Fibroblast of skin of abdomen (primary cell): ENCODE measurements around the gene C2CD4C.
"Not testable (repeated sequence)": the region's sequence is repeated elsewhere in the genome, so short reads cannot be mapped to it uniquely, and the experiment has no call there.

Experiments
- DNase-seq: peaks from one replicate; pipeline ENCODE4 v3.0.0-alpha.2; 2013

Gene C2CD4C

GRCh38 chr19:413756-414420 lies 4.9 kb upstream of the C2CD4C start:
- no peak for DNase-seq

DNA sequence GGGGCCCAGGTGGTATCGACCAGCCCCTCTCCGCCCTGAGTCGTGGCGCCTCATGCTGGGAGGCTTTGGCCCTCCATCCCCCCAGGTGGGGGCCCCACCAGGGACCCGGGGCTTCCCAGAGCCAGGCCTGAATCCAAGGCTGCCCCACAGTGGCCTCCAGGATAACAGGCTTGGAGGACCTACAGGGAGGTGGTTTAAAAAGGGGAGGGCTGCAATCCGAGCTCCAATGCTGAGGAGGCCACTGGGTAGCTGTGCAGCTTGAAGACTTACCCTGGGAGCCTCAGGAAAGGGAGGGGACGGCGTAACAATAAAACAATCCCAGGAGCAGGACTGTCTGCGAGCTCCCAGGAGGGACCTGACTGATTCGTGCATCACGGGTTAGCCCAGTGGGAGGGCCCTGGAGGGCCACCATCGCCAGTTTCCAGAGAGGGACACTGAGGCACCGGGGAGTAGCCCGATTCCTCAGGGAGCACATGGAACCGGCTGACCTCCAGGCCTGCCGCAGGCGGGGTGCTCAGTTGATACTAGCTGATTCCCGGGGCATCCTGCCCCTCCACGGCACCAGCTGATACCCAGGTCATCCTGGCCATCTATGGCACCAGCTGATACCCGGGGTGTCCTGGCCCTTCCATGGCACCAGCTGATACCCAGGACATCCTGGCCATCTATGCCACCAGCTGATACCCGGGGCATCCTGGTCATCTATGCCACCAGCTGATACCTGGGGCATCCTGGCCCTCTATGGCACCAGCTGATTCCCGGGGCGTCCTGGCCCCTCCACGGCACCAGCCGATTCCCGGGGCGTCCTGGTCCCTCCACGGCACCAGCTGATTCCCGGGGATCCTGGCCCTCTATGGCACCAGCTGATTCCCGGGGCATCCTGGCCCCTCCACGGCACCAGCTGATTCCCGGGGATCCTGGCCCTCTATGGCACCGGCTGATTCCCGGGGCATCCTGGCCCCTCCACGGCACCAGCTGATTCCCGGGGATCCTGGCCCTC lies 3.7 kb upstream of the C2CD4C start:
- no peak for DNase-seq

- DNase-seq = no peak
Measured at GRCh38 chr19:411723-412355, 2.9 kb upstream of the C2CD4C start.

- DNase-seq = not testable (repeated sequence)
Measured at GRCh38 chr19:411121-411722, 2.3 kb upstream of the C2CD4C start.

GRCh38 chr19:410243-410781 lies 1.4 kb upstream of the C2CD4C start:
- no peak for DNase-seq

GRCh38 chr19:409516-410242 lies 732 bp upstream of the C2CD4C start:
- DNase-seq = no peak

DNA sequence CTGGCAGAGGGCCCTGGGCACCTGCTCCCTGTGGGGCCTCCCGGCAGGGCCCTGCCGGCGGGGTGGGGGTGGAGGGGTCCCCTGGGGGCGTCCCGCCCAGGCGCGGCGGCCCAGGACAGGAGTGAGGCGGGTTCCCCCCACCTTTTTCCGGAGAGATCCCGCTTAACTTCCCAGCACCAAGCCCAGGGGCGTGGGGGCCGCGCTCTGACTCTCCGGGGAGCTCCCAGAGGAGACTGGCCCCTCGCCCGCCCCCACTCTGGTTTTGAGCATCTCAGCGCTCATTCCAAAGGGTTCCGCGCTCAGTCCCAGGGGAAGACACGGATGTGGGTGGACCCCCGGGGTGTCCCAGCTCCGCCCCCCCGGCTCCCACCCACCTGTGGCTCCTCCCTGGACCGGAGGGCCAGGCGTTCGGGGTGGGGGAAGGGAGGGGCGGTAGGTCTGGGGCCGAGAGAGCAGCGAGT lies 476 bp downstream of the C2CD4C start:
- DNase-seq = no peak

DNA sequence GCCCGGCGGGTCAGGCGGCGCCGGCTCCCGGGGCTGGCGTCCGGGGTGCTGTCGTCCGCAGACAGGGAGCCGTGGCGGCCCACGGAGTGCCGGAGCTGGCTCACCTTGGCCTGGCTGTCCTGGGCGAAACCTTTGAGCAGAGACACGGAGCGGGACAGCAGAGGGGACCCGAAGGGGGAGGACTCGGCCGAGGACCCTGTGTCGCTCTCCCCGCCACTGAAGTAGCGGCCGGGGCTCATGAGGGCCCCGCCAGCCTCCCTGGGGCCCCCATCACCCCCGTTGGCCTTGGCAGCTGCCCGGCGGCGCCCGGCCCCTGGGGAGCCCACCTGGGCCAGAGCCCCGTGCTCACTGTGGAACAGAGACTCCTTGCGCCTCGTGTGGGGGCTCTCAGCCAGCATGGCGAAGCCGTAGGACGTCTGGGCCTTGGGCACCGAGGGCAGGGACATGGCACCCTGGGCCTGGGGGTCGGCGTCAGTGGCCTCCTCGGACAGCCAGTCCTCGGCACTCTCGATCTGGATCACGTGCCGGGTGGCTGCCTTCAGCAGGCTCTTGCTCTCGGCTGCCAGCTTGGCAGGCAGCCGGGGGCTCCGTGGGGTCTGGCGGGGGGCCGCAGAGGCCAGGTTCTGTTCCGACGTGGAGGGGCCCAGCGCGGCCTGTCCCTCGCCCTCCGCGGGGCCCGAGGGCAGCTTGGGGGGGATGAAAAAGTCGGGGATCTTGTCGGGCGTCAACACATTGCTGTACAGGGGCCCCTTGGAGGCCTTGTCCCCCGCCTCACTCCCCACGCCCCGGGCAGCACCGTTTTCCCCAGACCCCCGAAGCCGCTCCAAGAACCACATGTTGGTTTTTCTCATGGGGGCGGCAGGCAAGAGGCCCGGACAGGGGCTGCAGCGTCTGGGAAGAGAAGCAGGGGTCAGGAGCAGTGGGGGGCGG lies 1.2 kb downstream of the C2CD4C start:
- no peak for DNase-seq

DNA sequence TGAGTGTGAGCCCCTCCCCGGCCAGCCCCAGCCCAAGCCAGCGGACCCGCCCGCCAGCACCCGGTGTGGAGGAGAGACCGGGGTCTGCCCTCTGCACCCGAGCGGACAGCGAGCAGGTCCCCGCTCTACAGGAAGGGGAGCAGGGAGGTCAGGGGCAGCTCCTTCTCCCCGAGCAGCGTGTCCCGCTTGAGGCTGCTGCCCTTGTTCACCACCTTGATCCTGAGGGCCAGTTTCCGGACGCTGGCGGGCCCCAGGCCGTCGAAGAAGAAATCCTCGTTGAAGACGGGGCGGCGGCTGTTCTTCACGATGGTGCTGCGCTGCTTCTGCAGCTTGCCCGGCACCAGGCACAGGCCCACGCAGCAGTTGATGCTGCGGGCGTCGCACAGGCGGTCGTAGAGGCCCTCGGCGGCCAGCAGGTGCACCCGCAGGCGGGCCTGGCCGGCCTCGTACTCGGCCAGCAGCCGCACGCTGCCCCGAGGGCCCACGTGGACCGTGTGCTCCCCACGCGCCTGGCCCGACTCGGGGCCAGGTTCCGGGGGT lies 1.9 kb downstream of the C2CD4C start:
- no peak for DNase-seq

DNA sequence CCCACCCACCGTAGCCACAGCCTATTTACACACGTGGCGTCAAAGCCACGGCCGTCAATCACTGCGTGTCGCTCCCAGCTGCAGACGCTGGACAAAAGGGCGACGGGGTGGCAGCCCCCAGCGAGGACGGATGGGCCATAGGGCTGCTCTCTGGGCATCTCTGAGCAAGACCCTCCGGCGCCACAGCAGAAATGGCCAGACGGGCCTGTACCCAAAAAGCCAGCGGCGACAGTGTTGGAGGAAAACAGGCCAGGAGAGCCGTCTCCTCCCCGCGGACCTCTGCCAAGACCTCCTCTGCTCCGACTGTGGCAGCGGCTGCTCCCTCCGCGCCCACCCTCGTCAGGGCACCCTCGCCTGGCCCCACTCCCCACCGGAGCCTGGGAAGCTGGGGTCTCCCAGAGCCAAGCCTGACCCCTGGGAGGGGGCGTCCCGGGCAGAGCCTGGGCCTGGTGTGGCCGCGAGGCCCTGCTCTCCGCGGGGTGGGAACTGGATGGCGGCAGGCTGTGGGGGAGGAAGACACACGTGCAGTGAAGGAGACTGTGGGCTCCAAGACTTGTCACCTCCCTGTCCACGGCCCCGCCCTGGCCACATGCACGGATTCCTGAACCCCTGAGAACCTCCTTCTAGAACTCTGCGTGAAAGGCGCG lies 2.7 kb downstream of the C2CD4C start:
- no peak for DNase-seq

- no peak for DNase-seq
Measured at GRCh38 chr19:405121-405965, 3.6 kb downstream of the C2CD4C start.

DNA sequence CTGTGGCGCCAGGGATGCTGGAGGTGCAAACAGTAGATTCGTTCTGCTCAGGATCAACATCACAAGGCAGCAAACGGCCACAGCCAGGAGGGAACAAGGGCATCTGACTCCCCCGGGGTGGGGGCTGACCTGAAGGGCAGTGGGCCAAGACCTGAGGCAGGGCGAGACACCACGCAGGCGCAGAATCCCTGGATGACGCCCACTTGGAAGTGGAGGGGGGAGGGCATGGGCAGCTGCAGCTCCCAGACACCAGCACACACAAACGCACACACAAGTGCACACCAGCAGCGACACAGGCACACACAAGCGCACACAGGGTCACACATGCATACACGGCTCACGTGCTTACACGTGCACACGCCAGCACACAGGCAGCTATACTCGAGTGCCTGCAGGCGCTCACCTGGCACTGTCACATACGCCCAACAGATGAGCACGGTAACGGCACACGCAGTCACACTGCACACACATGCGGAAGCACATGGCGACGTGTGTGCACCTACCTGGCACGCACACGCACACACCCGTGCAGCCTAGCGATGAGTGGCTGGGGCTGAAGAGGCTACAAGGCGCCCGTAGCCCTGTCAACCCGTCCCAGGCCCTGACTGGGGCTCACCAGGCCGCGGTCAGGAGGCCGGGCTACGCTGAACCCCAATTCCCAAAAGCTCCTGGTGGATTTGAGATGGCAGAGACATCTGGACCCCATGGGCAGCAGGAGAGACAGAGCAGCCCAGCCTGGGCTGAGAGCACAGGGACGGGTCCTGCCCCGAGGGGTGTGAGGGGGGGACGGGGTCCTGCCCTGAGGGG lies 5.5 kb downstream of the C2CD4C start:
- no peak for DNase-seq

DNA sequence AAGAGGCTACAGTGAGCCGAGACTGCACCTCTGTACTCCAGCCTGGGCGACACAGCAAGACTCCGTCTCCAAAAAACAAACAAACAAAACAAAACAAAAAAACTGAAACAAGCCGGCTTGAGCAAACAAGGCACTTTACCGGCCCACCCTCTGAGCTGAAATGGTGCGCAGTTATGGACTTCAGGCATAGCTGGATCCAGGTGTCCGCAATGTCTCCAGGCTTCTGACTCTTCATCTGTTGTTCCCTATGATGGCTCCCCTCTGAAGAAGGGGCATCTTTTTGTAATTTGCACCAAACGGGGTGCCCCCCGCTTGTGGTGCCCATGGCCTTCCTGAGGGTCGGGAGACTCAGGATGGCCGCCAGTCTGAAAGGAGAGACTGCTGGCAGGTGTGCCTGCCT lies 6.2 kb downstream of the C2CD4C start:
- DNase-seq = no peak

GRCh38 chr19:401866-402511 lies 7.0 kb downstream of the C2CD4C start:
- DNase-seq = no peak

- no peak for DNase-seq
Measured at GRCh38 chr19:400976-401865, 7.7 kb downstream of the C2CD4C start.

DNA sequence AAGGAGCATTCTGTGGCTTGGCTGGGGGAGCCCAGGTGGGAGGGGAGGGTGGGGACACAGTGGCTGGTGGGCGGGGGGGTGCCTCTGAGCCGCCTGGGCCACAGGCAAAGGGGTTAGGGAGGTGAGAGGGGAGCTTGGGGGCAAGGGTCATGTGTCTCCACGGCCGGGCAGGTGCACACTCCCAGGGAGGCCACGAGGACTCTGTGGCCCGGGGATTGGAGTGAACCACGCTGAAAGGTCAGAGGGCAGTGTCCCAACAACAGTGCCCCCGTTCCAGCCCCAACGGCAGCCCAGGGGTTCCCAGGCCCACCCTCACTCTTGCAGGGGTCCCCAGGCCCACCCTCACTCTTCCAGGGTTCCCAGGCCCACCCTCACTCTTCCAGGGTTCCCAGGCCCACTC lies 9.6 kb downstream of the C2CD4C start:
- DNase-seq = no peak
